Caco-2 (cell line): Measurements from ENCODE around the gene GPC6. TPM values are rescaled to one million over a fixed set of nuclear protein-coding genes. Genes with fewer than 3 reads are reported as not detected.

ENCODE experiments used
- BruUV-seq: library from RNA; stranded (reverse); fragments of 400-500 nt; replicated peaks from 2 replicates; lab custom pipeline; 2021; lab: Mats Ljungman, UMichigan
- CTCF ChIA-PET: fragments of 300-600 bp; sonication (Branson Sonifier 250); formaldehyde crosslinking; loops from one replicate; lab custom pipeline; 2022; ENCODE audit warnings: antibody characterized with exemption; lab: Charles Lee
- POLR2A ChIA-PET: fragments of 300-600 bp; sonication (Branson Sonifier 250); formaldehyde crosslinking; loops from one replicate; lab custom pipeline; 2022; ENCODE audit warnings: antibody characterized with exemption; lab: Charles Lee
- DNase-seq, 2 experiments: peaks; one replicate each; pipeline versions ENCODE4 v3.0.0 to v3.0.0-alpha.2; 2020 to 2022
- H3K27me3 ChIP-seq: replicated peaks from 2 replicates; pipeline ENCODE4 v1.6.0; 2011; ENCODE audit warnings: low read length; ENCODE audit not compliant: control insufficient read depth, insufficient read depth
- H3K36me3 ChIP-seq: 2 replicates; pipeline ENCODE4 v1.5.1; 2011; ENCODE audit warnings: low read length; ENCODE audit not compliant: control insufficient read depth, insufficient read depth
- H3K4me1 ChIP-seq: fragments of 250-450 bp; sonication (Bioruptor Pico); 2 replicates; pipeline ENCODE4 v1.5.1; 2020; ENCODE audit warnings: mild to moderate bottlenecking
- H3K4me3 ChIP-seq: 2 replicates; pipeline ENCODE4 v1.5.1; 2011; ENCODE audit warnings: low read depth, mild to moderate bottlenecking, control low read depth, low read length
- H3K9me3 ChIP-seq: fragments of 250-450 bp; sonication (Bioruptor Pico); 2 replicates; pipeline ENCODE4 v1.5.1; 2020; ENCODE audit warnings: mild to moderate bottlenecking, moderate library complexity
- H3K27ac Mint-ChIP-seq: one replicate; pipeline ENCODE4 v1.8.0; 2022; ENCODE audit warnings: mixed read lengths; ENCODE audit not compliant: unreplicated experiment
- H3K27me3 Mint-ChIP-seq: one replicate; pipeline ENCODE4 v1.8.0; 2022; ENCODE audit warnings: mixed read lengths; ENCODE audit not compliant: insufficient read depth, unreplicated experiment
- H3K36me3 Mint-ChIP-seq: one replicate; pipeline ENCODE4 v1.8.0; 2022; ENCODE audit warnings: mild to moderate bottlenecking, mixed read lengths; ENCODE audit not compliant: insufficient read depth, unreplicated experiment
- H3K4me1 Mint-ChIP-seq: one replicate; pipeline ENCODE4 v1.8.0; 2022; ENCODE audit warnings: low read depth, mixed read lengths; ENCODE audit not compliant: unreplicated experiment
- H3K4me3 Mint-ChIP-seq: one replicate; pipeline ENCODE4 v1.8.0; 2022; ENCODE audit warnings: mild to moderate bottlenecking, moderate library complexity, mixed read lengths; ENCODE audit not compliant: unreplicated experiment
- H3K9me3 Mint-ChIP-seq: one replicate; pipeline ENCODE4 v1.8.0; 2022; ENCODE audit warnings: mixed read lengths; ENCODE audit not compliant: unreplicated experiment
- intact Hi-C: fragments of 100-400 bp; cut with micrococcal nuclease; formaldehyde crosslinking; loops from one replicate; pipeline ENCODE4 v1.10.0; 2022; ENCODE audit not compliant: unreplicated experiment
- total RNA-seq: library from RNA; stranded (reverse); gene quantifications from 2 replicates; pipeline ENCODE4 v1.2.3, GENCODE V29; 2022
- TF ChIP-seq, protein P1 (sequence below), 2 experiments: fragments of 200-600 bp in 1 of 2; IDR thresholded peaks; 1 replicate in 1 of 2; 2 replicates in 1 of 2; pipeline versions ENCODE4 v1.5.1 to v1.8.0; 2011 to 2022; ENCODE audit warnings: antibody characterized with exemption in 1 of 2, control low read depth in 1 of 2, inconsistent platforms in 1 of 2, low read depth in 1 of 2, low read length in 1 of 2, mild to moderate bottlenecking in 1 of 2, moderate library complexity in 1 of 2; ENCODE audit not compliant: insufficient read depth in 1 of 2, severe bottlenecking in 1 of 2, unreplicated experiment in 1 of 2

The GPC6 gene
- total RNA-seq, 1 experiment from 2014 or later, result 0.16 TPM

DNA sequence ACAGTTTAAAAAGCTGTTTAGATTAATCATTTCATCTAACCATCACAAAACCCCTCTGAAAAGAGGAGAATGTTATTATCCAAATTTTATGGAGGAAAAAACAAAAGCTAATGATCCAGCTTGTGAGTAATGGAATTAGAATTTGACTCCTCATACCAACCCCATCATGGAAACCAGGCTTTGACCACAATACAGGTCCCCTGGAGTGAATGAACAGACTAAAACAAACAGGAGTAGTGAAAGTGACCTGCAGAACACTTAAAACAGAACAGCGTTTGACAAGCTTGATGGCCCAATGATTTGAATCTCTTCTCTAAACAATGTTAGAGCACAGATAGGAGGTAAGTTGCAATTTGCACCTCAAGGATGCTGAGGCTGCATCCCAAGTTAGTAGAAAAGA lies 1022.9 kb downstream of the GPC6 start:
- TF ChIP-seq, protein P1, sequence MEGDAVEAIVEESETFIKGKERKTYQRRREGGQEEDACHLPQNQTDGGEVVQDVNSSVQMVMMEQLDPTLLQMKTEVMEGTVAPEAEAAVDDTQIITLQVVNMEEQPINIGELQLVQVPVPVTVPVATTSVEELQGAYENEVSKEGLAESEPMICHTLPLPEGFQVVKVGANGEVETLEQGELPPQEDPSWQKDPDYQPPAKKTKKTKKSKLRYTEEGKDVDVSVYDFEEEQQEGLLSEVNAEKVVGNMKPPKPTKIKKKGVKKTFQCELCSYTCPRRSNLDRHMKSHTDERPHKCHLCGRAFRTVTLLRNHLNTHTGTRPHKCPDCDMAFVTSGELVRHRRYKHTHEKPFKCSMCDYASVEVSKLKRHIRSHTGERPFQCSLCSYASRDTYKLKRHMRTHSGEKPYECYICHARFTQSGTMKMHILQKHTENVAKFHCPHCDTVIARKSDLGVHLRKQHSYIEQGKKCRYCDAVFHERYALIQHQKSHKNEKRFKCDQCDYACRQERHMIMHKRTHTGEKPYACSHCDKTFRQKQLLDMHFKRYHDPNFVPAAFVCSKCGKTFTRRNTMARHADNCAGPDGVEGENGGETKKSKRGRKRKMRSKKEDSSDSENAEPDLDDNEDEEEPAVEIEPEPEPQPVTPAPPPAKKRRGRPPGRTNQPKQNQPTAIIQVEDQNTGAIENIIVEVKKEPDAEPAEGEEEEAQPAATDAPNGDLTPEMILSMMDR (IDR thresholded peaks at IDR 0.05; ENCODE audit: insufficient read depth in 1 of 2, low read depth in 1 of 2, low read length in 1 of 2, severe bottlenecking in 1 of 2, unreplicated experiment in 1 of 2), result no peak
- H3K36me3 Mint-ChIP-seq, result no peaks in the 10 kb centered on the region
- no peak for DNase-seq

DNA sequence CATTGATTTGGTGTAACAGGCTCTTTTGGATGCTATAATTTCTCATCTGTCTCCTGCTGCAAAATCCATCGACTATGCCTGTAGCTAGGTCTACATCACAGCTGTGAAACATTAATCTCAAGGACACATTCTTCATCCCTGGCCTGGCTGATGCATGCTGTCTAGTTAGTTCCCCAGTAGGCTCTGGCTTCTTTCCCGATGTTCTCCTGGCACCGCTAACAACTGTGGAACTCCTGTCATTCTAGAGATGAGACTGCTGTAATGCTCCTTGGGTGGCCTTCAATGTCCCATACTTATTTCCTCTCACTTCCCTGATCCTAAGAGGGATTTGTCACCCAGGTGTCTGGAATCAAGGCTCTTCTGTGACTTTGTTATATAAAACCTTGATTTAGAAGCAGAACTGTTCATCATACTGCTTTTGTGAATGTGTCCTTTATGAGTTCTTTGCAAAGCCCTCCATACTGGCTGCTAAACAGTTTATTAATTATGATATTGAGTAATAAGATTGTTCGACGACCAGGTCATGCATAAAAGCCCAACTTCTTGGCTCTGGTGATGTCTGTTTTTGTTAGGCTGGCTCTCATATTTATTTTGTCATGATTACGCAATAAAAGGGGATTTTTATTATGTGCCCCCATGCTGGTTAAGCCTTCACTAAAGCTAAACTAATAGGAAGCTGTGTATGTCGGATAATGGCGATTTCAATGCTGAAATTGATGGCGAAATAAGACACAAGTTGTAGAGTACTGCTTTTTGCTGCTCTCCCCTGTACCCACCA lies 1025.4 kb downstream of the GPC6 start:
- ChIA-PET CTCF (no interaction called here), POLR2A (no interaction called here)
- H3K4me1 Mint-ChIP-seq, result no peaks in the 10 kb centered on the region

More for the DNA sequence above, 1022.9 kb downstream of the GPC6 start:
- ChIA-PET POLR2A (no interaction called here), CTCF (no interaction called here)
- H3K27me3 Mint-ChIP-seq, result peaks cover 6% of the 10 kb centered on the region
- BruUV-seq, result no TSS peak
- no peak overlapping the region for H3K4me3 ChIP-seq
- H3K4me3 Mint-ChIP-seq, result no peak overlapping the region
- no peaks in the 10 kb centered on the region for H3K36me3 ChIP-seq
- H3K27me3 ChIP-seq, result no peaks in the 10 kb centered on the region
- H3K27ac Mint-ChIP-seq, result no peak overlapping the region
- no peaks in the 10 kb centered on the region for H3K9me3 Mint-ChIP-seq
- peaks cover 4% of the 10 kb centered on the region; the same call in 1 of the 2 replicates for H3K9me3 ChIP-seq
- intact Hi-C loops, result no loop called here
- no peaks in the 10 kb centered on the region for H3K4me1 Mint-ChIP-seq
- no peaks in the 10 kb centered on the region for H3K4me1 ChIP-seq

DNA sequence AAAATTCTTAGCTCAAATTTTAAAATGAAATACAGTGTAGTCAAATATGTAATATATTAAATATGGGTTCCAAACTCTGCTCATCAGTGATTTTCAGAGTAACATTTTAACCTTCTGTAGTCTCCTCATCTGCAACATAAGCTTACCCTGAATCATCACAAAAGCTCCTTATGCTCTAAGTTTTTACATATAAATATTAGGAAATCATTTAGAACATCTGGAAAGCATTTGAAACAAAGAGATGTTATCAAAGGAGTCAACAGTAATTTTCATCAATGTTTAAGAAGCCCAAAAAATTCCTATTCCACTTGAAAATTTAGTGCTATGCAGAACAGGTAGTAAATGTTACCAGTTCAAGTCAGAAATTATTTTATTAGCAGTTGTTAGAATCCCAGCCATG lies 1028.1 kb downstream of the GPC6 start:
- Mint-ChIP-seq H3K27me3 (peaks cover 11% of the 10 kb centered on the region), H3K36me3 (no peaks in the 10 kb centered on the region), H3K9me3 (no peaks in the 10 kb centered on the region), H3K27ac (no peak overlapping the region), H3K4me3 (no peak overlapping the region), H3K4me1 (no peaks in the 10 kb centered on the region)
- Histone ChIP-seq H3K4me1 (no peaks in the 10 kb centered on the region), H3K4me3 (no peak overlapping the region), H3K36me3 (no peaks in the 10 kb centered on the region), H3K27me3 (no peaks in the 10 kb centered on the region), H3K9me3 (no peaks in the 10 kb centered on the region)
- intact Hi-C loops, result no loop called here
- ChIA-PET POLR2A (no interaction called here), CTCF (no interaction called here)
- TF ChIP-seq, protein P1 (IDR thresholded peaks at IDR 0.05; ENCODE audit: insufficient read depth in 1 of 2, low read depth in 1 of 2, low read length in 1 of 2, severe bottlenecking in 1 of 2, unreplicated experiment in 1 of 2), result no peak
- DNase-seq, result no peak
- BruUV-seq, result no TSS peak

More for the DNA sequence above, 1025.4 kb downstream of the GPC6 start:
- Histone ChIP-seq H3K9me3 (no peaks in the 10 kb centered on the region), H3K36me3 (no peaks in the 10 kb centered on the region), H3K27me3 (no peaks in the 10 kb centered on the region), H3K4me3 (no peak overlapping the region), H3K4me1 (no peaks in the 10 kb centered on the region)
- no peaks in the 10 kb centered on the region for H3K9me3 Mint-ChIP-seq
- H3K27me3 Mint-ChIP-seq, result peaks cover 9% of the 10 kb centered on the region
- TF ChIP-seq, protein P1 (IDR thresholded peaks at IDR 0.05; ENCODE audit: insufficient read depth in 1 of 2, low read depth in 1 of 2, low read length in 1 of 2, severe bottlenecking in 1 of 2, unreplicated experiment in 1 of 2), result no peak
- no peaks in the 10 kb centered on the region for H3K36me3 Mint-ChIP-seq
- H3K27ac Mint-ChIP-seq, result no peak overlapping the region
- intact Hi-C loops, result no loop called here
- DNase-seq, result no peak
- H3K4me3 Mint-ChIP-seq, result no peak overlapping the region
- no TSS peak for BruUV-seq
